Activated CD8-positive, alpha-beta memory T cell treated with anti-CD3 and anti-CD28 coated beads, Interleukin-2, amount 50 U/mL, for 1 hour (primary cell): ENCODE measurements around the gene ANKS1A.
"Not testable (repeated sequence)": the region's sequence is repeated elsewhere in the genome, so short reads cannot be mapped to it uniquely, and the experiment has no call there.

Experiments
- DNase-seq: peaks from one replicate; pipeline ENCODE4 v3.0.0-alpha.2; 2020; ENCODE audit errors: extremely low read depth

The ANKS1A gene

GRCh38 chr6:34885837-34886236 lies 3.2 kb upstream of the ANKS1A start:
- DNase-seq, result not testable (repeated sequence)

- peak; percentile 75 for DNase-seq
Measured at GRCh38 chr6:34887753-34888513, 1.1 kb upstream of the ANKS1A start, which contains the start of gene TAF11. Gene TAF11, minus strand, starts transcription at chr6:34888042. Its CDS starts 85 bp downstream, at chr6:34887957.

GRCh38 chr6:34888514-34888856 lies 570 bp upstream of the ANKS1A start:
- DNase-seq, result no peak

- DNase-seq, result no peak
Measured at GRCh38 chr6:34890533-34890925, 1.5 kb downstream of the ANKS1A start.

GRCh38 chr6:34891296-34891695 lies 2.2 kb downstream of the ANKS1A start:
- DNase-seq, result no peak

GRCh38 chr6:34894693-34895092 lies 5.6 kb downstream of the ANKS1A start:
- DNase-seq, result no peak

- DNase-seq, result no peak
Measured at GRCh38 chr6:34897130-34897529, 8.1 kb downstream of the ANKS1A start.

- no peak for DNase-seq
Measured at GRCh38 chr6:34897716-34898115, 8.7 kb downstream of the ANKS1A start.

- not testable (repeated sequence) for DNase-seq
Measured at GRCh38 chr6:34899748-34900147, 10.7 kb downstream of the ANKS1A start.

GRCh38 chr6:34900321-34901031 lies 11.4 kb downstream of the ANKS1A start:
- no peak for DNase-seq

- DNase-seq, result no peak
Measured at GRCh38 chr6:34901930-34902329, 12.9 kb downstream of the ANKS1A start.

GRCh38 chr6:34904990-34905613 lies 16.0 kb downstream of the ANKS1A start:
- DNase-seq, result no peak

- no peak for DNase-seq
Measured at GRCh38 chr6:34906826-34907225, 17.8 kb downstream of the ANKS1A start.

GRCh38 chr6:34908194-34908593 lies 19.1 kb downstream of the ANKS1A start:
- DNase-seq, result no peak

- no peak for DNase-seq
Measured at GRCh38 chr6:34909320-34909883, 20.3 kb downstream of the ANKS1A start.

- no peak for DNase-seq
Measured at GRCh38 chr6:34911822-34912221, 22.8 kb downstream of the ANKS1A start.

- peak; percentile 20 for DNase-seq
Measured at GRCh38 chr6:34912715-34913464, 23.8 kb downstream of the ANKS1A start.

- DNase-seq, result no peak
Measured at GRCh38 chr6:34914358-34914757, 25.3 kb downstream of the ANKS1A start.

GRCh38 chr6:34916348-34916967 lies 27.4 kb downstream of the ANKS1A start:
- no peak for DNase-seq

GRCh38 chr6:34917626-34918285 lies 28.7 kb downstream of the ANKS1A start:
- no peak for DNase-seq

- no peak for DNase-seq
Measured at GRCh38 chr6:34919651-34920050, 30.6 kb downstream of the ANKS1A start.
